BJ (cell line): ENCODE results near the gene VWA8. TPM values are rescaled to one million over a fixed set of nuclear protein-coding genes. Genes with fewer than 3 reads are reported as not detected.
A peak's percentile ranks its signal among the peaks of the same experiment; 100 is the strongest.

Experiments used
- CTCF ChIA-PET: fragments of 350-600 bp; formaldehyde crosslinking; extraction: SDS; loops from one replicate; lab custom pipeline; 2021; ENCODE audit warnings: antibody characterized with exemption, inconsistent platforms; lab: Yijun Ruan, JAX
- POLR2A ChIA-PET: fragments of 300-600 bp; sonication (Branson Sonifier 250); formaldehyde crosslinking; extraction: SDS; loops from one replicate; lab custom pipeline; 2021; ENCODE audit warnings: antibody characterized with exemption; lab: Charles Lee
- DNase-seq: peaks from one replicate; pipeline ENCODE4 v3.0.0-alpha.2; 2011; ENCODE audit warnings: low read depth
- H3K27me3 ChIP-seq: 2 replicates; pipeline ENCODE4 v1.6.0; 2011; ENCODE audit warnings: low read length; ENCODE audit not compliant: control insufficient read depth, insufficient read depth
- H3K36me3 ChIP-seq: 2 replicates; pipeline ENCODE4 v1.5.1; 2011; ENCODE audit warnings: low read length; ENCODE audit not compliant: control insufficient read depth, insufficient read depth
- H3K4me3 ChIP-seq: 2 replicates; pipeline ENCODE4 v1.5.1; 2011; ENCODE audit warnings: low read depth, mild to moderate bottlenecking, control low read depth, low read length
- polyA plus RNA-seq: library from polyadenylated mRNA; depleted of rRNA; stranded (reverse); fragments of >200 nt; gene quantifications from 2 replicates; pipeline ENCODE4 v1.2.3, GENCODE V29; 2011
- TF ChIP-seq, protein P1 (sequence below): IDR thresholded peaks from 2 replicates; pipeline ENCODE4 v1.5.1; 2011; ENCODE audit warnings: low read depth, mild to moderate bottlenecking, control low read depth, inconsistent platforms, low read length, moderate library complexity; ENCODE audit not compliant: insufficient read depth

Gene VWA8
- polyA plus RNA-seq, 1 experiment = 5.9 TPM

DNA sequence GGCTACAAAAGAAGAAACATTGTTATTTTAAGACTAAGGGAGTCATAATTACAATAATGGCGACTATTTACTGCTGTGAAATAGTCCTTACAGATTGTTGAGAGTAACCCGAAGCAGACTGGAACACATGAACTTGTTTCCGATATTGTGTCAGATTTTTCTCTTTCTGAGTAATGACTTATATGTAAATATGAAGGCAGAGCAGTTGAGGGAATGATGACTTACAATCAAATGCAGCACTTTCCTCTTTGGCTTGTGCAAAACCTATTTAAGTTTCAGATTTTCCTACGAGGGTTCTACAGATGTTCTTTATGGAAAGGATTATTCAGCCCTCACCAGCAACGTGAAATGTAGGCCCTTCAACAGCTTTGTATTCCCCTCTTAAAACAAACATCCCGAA, 304.9 kb downstream of the VWA8 start:
- DNase-seq = no peak
- Histone ChIP-seq H3K4me3 (no peak overlapping the region), H3K36me3 (no peaks in the 10 kb centered on the region), H3K27me3 (no peaks in the 10 kb centered on the region)
- CTCF ChIA-PET = interaction anchor here (4.3 kb wide), 1 partner anchor 13 kb away, joined by 18 read pairs; no protein-coding TSS in a partner anchor
- TF ChIP-seq, protein P1, sequence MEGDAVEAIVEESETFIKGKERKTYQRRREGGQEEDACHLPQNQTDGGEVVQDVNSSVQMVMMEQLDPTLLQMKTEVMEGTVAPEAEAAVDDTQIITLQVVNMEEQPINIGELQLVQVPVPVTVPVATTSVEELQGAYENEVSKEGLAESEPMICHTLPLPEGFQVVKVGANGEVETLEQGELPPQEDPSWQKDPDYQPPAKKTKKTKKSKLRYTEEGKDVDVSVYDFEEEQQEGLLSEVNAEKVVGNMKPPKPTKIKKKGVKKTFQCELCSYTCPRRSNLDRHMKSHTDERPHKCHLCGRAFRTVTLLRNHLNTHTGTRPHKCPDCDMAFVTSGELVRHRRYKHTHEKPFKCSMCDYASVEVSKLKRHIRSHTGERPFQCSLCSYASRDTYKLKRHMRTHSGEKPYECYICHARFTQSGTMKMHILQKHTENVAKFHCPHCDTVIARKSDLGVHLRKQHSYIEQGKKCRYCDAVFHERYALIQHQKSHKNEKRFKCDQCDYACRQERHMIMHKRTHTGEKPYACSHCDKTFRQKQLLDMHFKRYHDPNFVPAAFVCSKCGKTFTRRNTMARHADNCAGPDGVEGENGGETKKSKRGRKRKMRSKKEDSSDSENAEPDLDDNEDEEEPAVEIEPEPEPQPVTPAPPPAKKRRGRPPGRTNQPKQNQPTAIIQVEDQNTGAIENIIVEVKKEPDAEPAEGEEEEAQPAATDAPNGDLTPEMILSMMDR = no peak
- POLR2A ChIA-PET = no interaction called here

DNA sequence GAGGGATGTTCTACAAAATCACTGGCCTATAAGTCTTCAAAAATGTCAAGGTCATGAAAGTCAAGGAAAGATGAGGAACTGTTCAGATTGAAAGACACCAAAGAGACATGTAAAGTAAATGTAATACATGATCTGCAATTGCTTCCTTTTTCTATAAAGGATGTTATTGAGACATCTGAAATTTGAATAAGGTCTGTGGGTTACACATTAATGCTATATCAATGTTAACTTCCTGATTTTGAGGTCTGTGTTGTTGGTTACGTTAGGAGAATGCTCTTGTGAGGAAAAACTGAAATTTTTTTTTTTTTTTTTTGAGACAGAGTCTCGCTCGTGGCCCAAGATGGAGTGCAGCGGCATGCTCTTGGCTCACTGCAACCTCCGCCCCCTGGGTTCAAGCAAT, 306.1 kb downstream of the VWA8 start:
- no peaks in the 10 kb centered on the region for H3K36me3 ChIP-seq
- DNase-seq = no peak
- no peaks in the 10 kb centered on the region for H3K27me3 ChIP-seq
- ChIA-PET POLR2A (no interaction called here), CTCF (interaction anchor here (0.8 to 6.5 kb wide), 3 partner anchors 244 to 269 kb away, joined by 3 to 85 read pairs (median 3); no protein-coding TSS in a partner anchor)
- H3K4me3 ChIP-seq = no peak overlapping the region
- TF ChIP-seq, protein P1 = no peak

DNA sequence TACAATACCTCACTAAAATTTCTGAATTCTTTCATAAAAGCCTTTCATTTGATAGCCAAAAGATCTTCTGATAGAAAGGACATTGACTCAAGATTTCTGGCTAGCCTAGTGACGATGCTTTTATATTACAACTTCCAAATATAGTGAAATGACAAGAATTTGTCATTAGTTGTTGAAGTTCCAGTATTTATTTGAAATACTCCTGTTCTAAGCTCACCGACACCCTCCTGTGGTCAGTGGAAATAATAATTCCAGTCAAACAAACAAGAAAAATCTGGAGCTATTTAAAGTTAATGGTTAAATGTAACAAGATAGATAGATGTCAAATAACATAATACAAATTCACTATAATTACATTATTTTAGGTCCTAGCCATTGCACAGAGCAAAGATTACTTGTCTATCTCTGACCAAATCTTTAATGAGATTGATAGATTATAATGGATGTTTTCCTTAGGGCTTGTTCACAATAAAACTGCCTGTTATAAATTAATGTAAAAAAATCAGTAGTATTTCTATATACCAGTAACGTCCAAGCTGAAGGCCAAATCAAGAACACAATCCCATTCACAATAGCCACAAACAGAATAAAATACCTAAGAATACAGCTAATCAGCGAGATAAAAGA, 308.1 kb downstream of the VWA8 start:
- CTCF ChIA-PET = interaction anchor here (0.7 to 6.5 kb wide), 27 partner anchors 8 to 458 kb away, joined by 3 to 85 read pairs (median 4); no protein-coding TSS in a partner anchor
- no peaks in the 10 kb centered on the region for H3K27me3 ChIP-seq
- TF ChIP-seq, protein P1 = peak; percentile 50
- peak; percentile 41 for DNase-seq
- H3K4me3 ChIP-seq = no peak overlapping the region
- POLR2A ChIA-PET = interaction anchor here (0.6 kb wide), 1 partner anchor 254 kb away, joined by 3 read pairs; no protein-coding TSS in a partner anchor
- H3K36me3 ChIP-seq = no peaks in the 10 kb centered on the region

DNA sequence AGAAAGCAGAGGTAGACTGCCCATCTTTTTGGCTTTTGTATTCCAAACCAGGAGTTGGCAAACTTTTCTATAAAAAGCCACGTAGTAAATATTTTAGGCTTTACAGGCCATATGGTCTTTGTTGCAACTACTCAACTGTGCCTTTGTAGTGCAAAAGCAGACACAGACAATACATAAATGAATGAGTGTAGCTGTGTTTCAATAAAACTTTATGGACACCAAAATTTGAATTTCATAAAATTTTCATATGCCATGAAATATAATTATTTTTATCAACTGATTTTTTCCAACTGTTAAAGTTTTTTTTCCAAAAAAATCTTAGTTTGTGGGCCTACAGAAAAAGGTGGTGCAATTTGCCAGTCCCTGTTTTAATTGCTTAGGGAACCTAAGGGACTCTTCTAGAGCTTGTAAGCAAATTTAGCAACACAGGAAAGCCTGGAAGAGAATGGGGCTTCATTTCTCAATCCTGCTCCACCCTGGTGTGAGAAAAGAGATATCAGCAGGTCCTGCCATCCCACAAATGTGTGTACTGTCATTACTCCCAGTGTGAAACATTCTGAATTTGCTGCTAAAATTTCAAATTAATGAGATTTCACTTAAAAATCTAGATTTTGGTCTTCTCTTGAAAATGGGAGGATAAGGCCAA, 309.4 kb downstream of the VWA8 start:
- DNase-seq = no peak
- CTCF ChIA-PET = interaction anchor here (0.8 to 6.5 kb wide), 12 partner anchors 10 to 465 kb away, joined by 3 to 85 read pairs (median 11); no protein-coding TSS in a partner anchor
- no peaks in the 10 kb centered on the region for H3K36me3 ChIP-seq
- POLR2A ChIA-PET = no interaction called here
- TF ChIP-seq, protein P1 = no peak
- no peak overlapping the region for H3K4me3 ChIP-seq
- H3K27me3 ChIP-seq = no peaks in the 10 kb centered on the region

DNA sequence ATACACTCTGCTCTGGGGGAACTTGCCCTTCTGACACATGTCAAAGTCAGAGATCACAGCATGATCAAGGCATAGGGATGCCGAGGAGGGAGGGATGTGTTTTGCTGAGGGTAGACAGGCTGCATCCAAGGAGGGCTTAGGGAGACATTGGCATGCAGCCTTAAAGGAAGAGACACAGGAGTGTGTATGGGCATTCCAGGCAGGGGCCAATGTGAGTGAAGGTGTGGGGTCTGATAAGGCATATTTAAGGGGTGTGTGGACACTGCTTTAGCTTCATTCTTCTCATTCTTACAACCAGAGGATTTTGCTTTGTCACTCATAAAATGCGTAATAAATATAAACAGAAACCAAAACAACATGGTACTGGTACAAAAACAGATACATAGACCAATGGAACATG, 310.2 kb downstream of the VWA8 start:
- ChIA-PET POLR2A (no interaction called here), CTCF (interaction anchor here (0.8 to 6.5 kb wide), 6 partner anchors 11 to 460 kb away, joined by 3 to 85 read pairs (median 10); no protein-coding TSS in a partner anchor)
- Histone ChIP-seq H3K27me3 (no peaks in the 10 kb centered on the region), H3K36me3 (no peaks in the 10 kb centered on the region), H3K4me3 (no peak overlapping the region)
- DNase-seq = no peak
- TF ChIP-seq, protein P1 = no peak
